Epithelial cell of proximal tubule (primary cell): Measurements from ENCODE around the gene CXCR6. TPM values are rescaled to one million over a fixed set of nuclear protein-coding genes. Genes with fewer than 3 reads are reported as not detected.

Experiments used
- DNase-seq: peaks from one replicate; pipeline ENCODE4 v3.0.0-alpha.2; 2011; ENCODE audit warnings: low read depth
- H3K4me3 ChIP-seq: 2 replicates; pipeline ENCODE4 v1.5.1; 2011; ENCODE audit warnings: low read depth, mild to moderate bottlenecking, low read length
- CTCF ChIP-seq: conservative IDR thresholded peaks from 2 replicates; pipeline ENCODE4 v1.5.1; 2012; ENCODE audit warnings: low read depth, mild to moderate bottlenecking, low read length
- total RNA-seq: library from RNA; depleted of rRNA; stranded (reverse); fragments of >200 nt; gene quantifications from 2 replicates; pipeline ENCODE4 v1.2.3, GENCODE V29; 2015

The CXCR6 gene
- total RNA-seq, 1 donor from 2014 or later, result not detected

- H3K4me3 ChIP-seq, result no peak overlapping the region
- TF ChIP-seq CTCF, result peak; percentile 43
- no peak for DNase-seq
Observed at GRCh38 chr3:45906681-45907407, 36.4 kb upstream of the CXCR6 start.

- no peak for TF ChIP-seq CTCF
Observed at GRCh38 chr3:45907769-45908705, 35.2 kb upstream of the CXCR6 start.

GRCh38 chr3:45908761-45909160 is 34.5 kb upstream of the CXCR6 start:
- no peak for TF ChIP-seq CTCF
- H3K4me3 ChIP-seq, result no peak overlapping the region
- DNase-seq, result no peak

More at GRCh38 chr3:45907769-45908705, 35.2 kb upstream of the CXCR6 start:
- no peak for DNase-seq
- H3K4me3 ChIP-seq, result no peak overlapping the region

GRCh38 chr3:45909542-45909941 is 33.7 kb upstream of the CXCR6 start:
- no peak for TF ChIP-seq CTCF
- DNase-seq, result no peak
- H3K4me3 ChIP-seq, result no peak overlapping the region

- TF ChIP-seq CTCF, result no peak
- no peak overlapping the region for H3K4me3 ChIP-seq
- no peak for DNase-seq
Observed at GRCh38 chr3:45910892-45911291, 32.4 kb upstream of the CXCR6 start.

- TF ChIP-seq CTCF, result no peak
- DNase-seq, result no peak
- H3K4me3 ChIP-seq, result no peak overlapping the region
Observed at GRCh38 chr3:45911511-45912226, 31.6 kb upstream of the CXCR6 start.
